Mesenchymal stem cell (in vitro differentiated cells and primary cell): ENCODE results near the gene CERS2.

Source experiments
- DNase-seq: peaks from one replicate; pipeline ENCODE4 v3.0.0-alpha.2; 2013
- H2AFZ ChIP-seq: one replicate; pipeline ENCODE4 v1.6.1; 2013; ENCODE audit warnings: low read depth, mild to moderate bottlenecking, control low read depth, inconsistent platforms, low read length, moderate library complexity
- H2AK5ac ChIP-seq: 2 replicates; pipeline ENCODE4 v1.6.1; 2013; ENCODE audit warnings: low read length, moderate library complexity, mild to moderate bottlenecking, inconsistent platforms; ENCODE audit not compliant: severe bottlenecking
- H2BK120ac ChIP-seq: one replicate; pipeline ENCODE4 v1.6.1; 2013; ENCODE audit warnings: low read depth, mild to moderate bottlenecking, inconsistent platforms, low read length, moderate library complexity
- H2BK12ac ChIP-seq, 2 experiments: one replicate each; pipeline ENCODE4 v1.6.1; 2013; ENCODE audit warnings: inconsistent platforms in 2 of 2, low read length in 2 of 2, mild to moderate bottlenecking in 2 of 2, moderate library complexity in 2 of 2, control low read depth in 1 of 2
- H2BK15ac ChIP-seq: one replicate; pipeline ENCODE4 v1.6.1; 2013; ENCODE audit warnings: mild to moderate bottlenecking, low read depth, inconsistent platforms; ENCODE audit not compliant: poor library complexity, severe bottlenecking
- H2BK5ac ChIP-seq: 2 replicates; pipeline ENCODE4 v1.6.1; 2013; ENCODE audit warnings: low read depth, mild to moderate bottlenecking, low read length, control low read depth, inconsistent platforms; ENCODE audit not compliant: poor library complexity, severe bottlenecking
- H3K14ac ChIP-seq, 2 experiments: one replicate each; pipeline ENCODE4 v1.6.1; 2013; ENCODE audit warnings: inconsistent platforms in 2 of 2, low read length in 2 of 2, control low read depth in 1 of 2, mild to moderate bottlenecking in 1 of 2, moderate library complexity in 1 of 2
- H3K18ac ChIP-seq, 2 experiments: one replicate each; pipeline ENCODE4 v1.6.1; 2013; ENCODE audit warnings: inconsistent platforms in 2 of 2, low read length in 2 of 2, control low read depth in 1 of 2, low read depth in 1 of 2, mild to moderate bottlenecking in 1 of 2
- H3K23ac ChIP-seq, 2 experiments: one replicate each; pipeline ENCODE4 v1.6.1; 2013; ENCODE audit warnings: inconsistent platforms in 2 of 2, low read length in 2 of 2, mild to moderate bottlenecking in 2 of 2, moderate library complexity in 2 of 2, control low read depth in 1 of 2
- H3K27ac ChIP-seq: 2 replicates; pipeline ENCODE4 v1.5.1; 2013; ENCODE audit warnings: mild to moderate bottlenecking, moderate library complexity, low read length, control low read depth, inconsistent platforms; ENCODE audit not compliant: poor library complexity, severe bottlenecking
- H3K27me3 ChIP-seq, 2 experiments: 2 replicates each; pipeline versions ENCODE4 v1.6.1 to v1.7.0; 2013; ENCODE audit warnings: low read length in 2 of 2, mild to moderate bottlenecking in 2 of 2, moderate library complexity in 2 of 2, control low read depth in 1 of 2, inconsistent platforms in 1 of 2; ENCODE audit not compliant: control insufficient read depth in 1 of 2, insufficient read depth in 1 of 2
- H3K36me3 ChIP-seq, 2 experiments: 2 replicates each; pipeline versions ENCODE4 v1.6.1 to v1.7.0; 2013; ENCODE audit warnings: low read length in 2 of 2, control low read depth in 1 of 2, inconsistent platforms in 1 of 2, low read depth in 1 of 2, mild to moderate bottlenecking in 1 of 2; ENCODE audit not compliant: insufficient read depth in 2 of 2, control insufficient read depth in 1 of 2
- H3K4ac ChIP-seq, 2 experiments: one replicate each; pipeline ENCODE4 v1.6.1; 2013; ENCODE audit warnings: inconsistent platforms in 2 of 2, low read length in 2 of 2, mild to moderate bottlenecking in 2 of 2, moderate library complexity in 2 of 2, control low read depth in 1 of 2, low read depth in 1 of 2
- H3K4me1 ChIP-seq: 2 replicates; pipeline ENCODE4 v1.6.1; 2013; ENCODE audit warnings: low read depth, low read length, control low read depth; ENCODE audit not compliant: control insufficient read depth, insufficient read depth
- H3K4me2 ChIP-seq: 2 replicates; pipeline ENCODE4 v1.6.1; 2013; ENCODE audit warnings: low read length, mild to moderate bottlenecking, inconsistent platforms; ENCODE audit not compliant: poor library complexity, severe bottlenecking
- H3K4me3 ChIP-seq, 2 experiments: 2 replicates each; pipeline versions ENCODE4 v1.5.1 to v1.7.0; 2013; ENCODE audit warnings: low read length in 2 of 2, mild to moderate bottlenecking in 2 of 2, control low read depth in 1 of 2, low read depth in 1 of 2; ENCODE audit not compliant: insufficient read depth in 1 of 2
- H3K79me1 ChIP-seq: replicated peaks from 2 replicates; pipeline ENCODE4 v1.6.1; 2013; ENCODE audit warnings: mild to moderate bottlenecking, control low read depth, low read length, inconsistent platforms; ENCODE audit not compliant: poor library complexity, severe bottlenecking
- H3K9ac ChIP-seq: 2 replicates; pipeline ENCODE4 v1.7.0; 2013; ENCODE audit warnings: mild to moderate bottlenecking, low read length, moderate library complexity
- H3K9me3 ChIP-seq: 2 replicates; pipeline ENCODE4 v1.7.0; 2013; ENCODE audit warnings: mild to moderate bottlenecking, low read length; ENCODE audit not compliant: control insufficient read depth
- H4K8ac ChIP-seq: one replicate; pipeline ENCODE4 v1.6.1; 2013; ENCODE audit warnings: inconsistent platforms, mild to moderate bottlenecking, low read length, moderate library complexity
- H4K91ac ChIP-seq: one replicate; pipeline ENCODE4 v1.6.1; 2013; ENCODE audit warnings: mild to moderate bottlenecking, low read length, inconsistent platforms
- WGBS: methylation state at CpG from one replicate; pipeline ENCODE4 v1.1.7; 2013; ENCODE audit warnings: mixed read lengths; 5-methylcytosine and 5-hydroxymethylcytosine counted together

CERS2 gene

GRCh38 chr1:151011154-151011850 lies 36.7 kb upstream of the CERS2 start:
- no peak overlapping the region for H3K23ac ChIP-seq
- H2AK5ac ChIP-seq: no peak overlapping the region
- no peak overlapping the region for H2BK5ac ChIP-seq
- no peak overlapping the region for H2BK120ac ChIP-seq
- H3K18ac ChIP-seq: no peak overlapping the region
- no peak overlapping the region for H2BK15ac ChIP-seq
- H3K4me3 ChIP-seq: no peak overlapping the region
- H4K8ac ChIP-seq: no peak overlapping the region
- no peaks in the 10 kb centered on the region for H3K9me3 ChIP-seq
- H3K4ac ChIP-seq: no peak overlapping the region
- peaks cover 12% of the 10 kb centered on the region for H3K4me1 ChIP-seq
- H3K9ac ChIP-seq: peak overlapping the region; percentile 38
- DNase-seq: no peak
- H3K36me3 ChIP-seq: no peaks in the 10 kb centered on the region
- no peak overlapping the region for H4K91ac ChIP-seq
- no peak overlapping the region for H2AFZ ChIP-seq
- H2BK12ac ChIP-seq: no peak overlapping the region
- peaks cover 20% of the 10 kb centered on the region for H3K79me1 ChIP-seq
- H3K27ac ChIP-seq: no peak overlapping the region
- H3K27me3 ChIP-seq: no peaks in the 10 kb centered on the region
- no peak overlapping the region for H3K4me2 ChIP-seq
- over 99% methylated on average over 3 of the region's 4 CpGs for WGBS
- no peak overlapping the region for H3K14ac ChIP-seq

- no peaks in the 10 kb centered on the region for H3K36me3 ChIP-seq
- H4K91ac ChIP-seq: no peak overlapping the region
- no peak overlapping the region for H2BK120ac ChIP-seq
- H4K8ac ChIP-seq: no peak overlapping the region
- no peak overlapping the region for H3K27ac ChIP-seq
- H3K4me2 ChIP-seq: no peak overlapping the region
- DNase-seq: no peak
- no peak overlapping the region for H2BK12ac ChIP-seq
- no peaks in the 10 kb centered on the region for H3K9me3 ChIP-seq
- 91% methylated on average over 1 of the region's 3 CpGs for WGBS
- H2BK5ac ChIP-seq: no peak overlapping the region
- no peak overlapping the region for H2BK15ac ChIP-seq
- peaks cover 15% of the 10 kb centered on the region for H3K4me1 ChIP-seq
- no peak overlapping the region for H3K4ac ChIP-seq
- no peak overlapping the region for H3K9ac ChIP-seq
- no peak overlapping the region for H3K23ac ChIP-seq
- H3K18ac ChIP-seq: no peak overlapping the region
- no peak overlapping the region for H3K14ac ChIP-seq
- H3K4me3 ChIP-seq: no peak overlapping the region
- H3K27me3 ChIP-seq: no peaks in the 10 kb centered on the region
- H3K79me1 ChIP-seq: peaks cover 17% of the 10 kb centered on the region
- H2AK5ac ChIP-seq: no peak overlapping the region
- H2AFZ ChIP-seq: no peak overlapping the region
These were observed 35.7 kb upstream of the CERS2 start for GRCh38 chr1:151010346-151010726.

GRCh38 chr1:151009674-151010345 lies 35.2 kb upstream of the CERS2 start:
- Histone ChIP-seq H3K79me1 (peaks cover 17% of the 10 kb centered on the region), H4K8ac (no peak overlapping the region), H3K18ac (no peak overlapping the region), H3K9ac (peak overlapping the region; percentile 97), H2BK12ac (no peak overlapping the region), H3K4ac (no peak overlapping the region), H3K27me3 (no peaks in the 10 kb centered on the region), H3K4me1 (peaks cover 16% of the 10 kb centered on the region), H3K9me3 (no peaks in the 10 kb centered on the region), H4K91ac (no peak overlapping the region), H3K23ac (no peak overlapping the region), H3K4me3 (peak overlapping the region in 1 of 2 experiments; percentile 93), H2BK5ac (no peak overlapping the region), H2AFZ (no peak overlapping the region), H3K14ac (no peak overlapping the region), H3K4me2 (no peak overlapping the region), H3K36me3 (no peaks in the 10 kb centered on the region), H2BK120ac (no peak overlapping the region), H2AK5ac (no peak overlapping the region), H2BK15ac (no peak overlapping the region), H3K27ac (peak overlapping the region; percentile 46)
- no peak for DNase-seq
- 100% methylated on average over 7 of the region's 8 CpGs for WGBS

GRCh38 chr1:151009206-151009587 lies 34.6 kb upstream of the CERS2 start:
- Histone ChIP-seq H2BK12ac (no peak overlapping the region), H3K27ac (peak overlapping the region; percentile 46), H3K9me3 (no peaks in the 10 kb centered on the region), H3K4me1 (peaks cover 19% of the 10 kb centered on the region), H2BK15ac (no peak overlapping the region), H3K36me3 (no peaks in the 10 kb centered on the region), H2AK5ac (no peak overlapping the region), H2AFZ (no peak overlapping the region), H3K4me2 (peak overlapping the region; percentile 73), H3K14ac (no peak overlapping the region), H3K79me1 (peaks cover 13% of the 10 kb centered on the region), H4K8ac (no peak overlapping the region), H3K27me3 (no peaks in the 10 kb centered on the region), H4K91ac (no peak overlapping the region), H3K4me3 (peak overlapping the region; percentile 73 to 93), H3K18ac (peak overlapping the region in 1 of 2 experiments; percentile 35), H3K4ac (peak overlapping the region in 1 of 2 experiments; percentile 18), H2BK120ac (no peak overlapping the region), H2BK5ac (no peak overlapping the region), H3K9ac (peak overlapping the region; percentile 97), H3K23ac (no peak overlapping the region)
- no peak for DNase-seq
- 81% methylated on average over 3 of the region's 3 CpGs for WGBS
